ENCODE results near the gene APOBEC3A. TPM values are rescaled to one million over a fixed set of nuclear protein-coding genes. Genes with fewer than 3 reads are reported as not detected.

Gene APOBEC3A
- polyA plus RNA-seq, 1 donor (not counting 4 experiments of a cell fraction or from before 2014, with no cell fraction given), result 0.50 TPM

- no peak overlapping the region for H3K9ac ChIP-seq (ENCODE audit: control insufficient read depth, extremely low read depth, insufficient read depth, low read length)
- TF ChIP-seq EZH2 (IDR thresholded peaks at IDR 0.05; ENCODE audit: low read length) (no peak), CTCF (optimal IDR thresholded peaks at IDR 0.05 in 1 of 3, IDR thresholded peaks at IDR 0.05 in 1 of 3, conservative IDR thresholded peaks at IDR 0.05 in 1 of 3; ENCODE audit: extremely low read depth in 1 of 3, insufficient read depth in 2 of 3, low read length in 3 of 3) (peak; percentile 8 to 34 (median 30))
- H3K4me2 ChIP-seq (ENCODE audit: control insufficient read depth, extremely low read depth, insufficient read depth, low read depth, low read length), result peak overlapping the region; percentile 85
Observed at GRCh38 chr22:38923463-38924346, 33.7 kb upstream of the APOBEC3A start.

GRCh38 chr22:38924347-38924952, 33.0 kb upstream of the APOBEC3A start:
- no peak for TF ChIP-seq EZH2 (IDR thresholded peaks at IDR 0.05; ENCODE audit: low read length)
- TF ChIP-seq CTCF (optimal IDR thresholded peaks at IDR 0.05 in 1 of 3, IDR thresholded peaks at IDR 0.05 in 1 of 3, conservative IDR thresholded peaks at IDR 0.05 in 1 of 3; ENCODE audit: extremely low read depth in 1 of 3, insufficient read depth in 2 of 3, low read length in 3 of 3), result no peak
- dilution Hi-C loops (cut with MboI; ENCODE audit: extremely low pct_ligation_motif_present, low sequenced_read_pairs), result no loop called here
- Histone ChIP-seq H3K36me3 (ENCODE audit: control insufficient read depth in 2 of 2, extremely low read depth in 1 of 2, insufficient read depth in 2 of 2, low read length in 2 of 2) (no peaks in the 10 kb centered on the region), H3K27ac (ENCODE audit: control insufficient read depth, insufficient read depth, low read length) (no peak overlapping the region), H3K79me2 (ENCODE audit: control insufficient read depth, insufficient read depth, low read length) (no peaks in the 10 kb centered on the region), H3K4me2 (ENCODE audit: control insufficient read depth, extremely low read depth, insufficient read depth, low read depth, low read length) (peak overlapping the region; percentile 85), H2AFZ (ENCODE audit: control insufficient read depth, low read length) (no peak overlapping the region), H4K20me1 (ENCODE audit: control insufficient read depth, extremely low read depth, insufficient read depth, low read length) (no peaks in the 10 kb centered on the region), H3K4me1 (ENCODE audit: control insufficient read depth, extremely low read depth, insufficient read depth, low read length) (peaks cover 24% of the 10 kb centered on the region), H3K9me3 (ENCODE audit: control insufficient read depth, low read depth, low read length) (no peaks in the 10 kb centered on the region), H3K9me1 (ENCODE audit: control insufficient read depth, extremely low read depth, insufficient read depth, low read length) (no peaks in the 10 kb centered on the region), H3K27me3 (ENCODE audit: control insufficient read depth, extremely low read depth, insufficient read depth, low read length) (peaks cover 30% of the 10 kb centered on the region), H3K9ac (ENCODE audit: control insufficient read depth, extremely low read depth, insufficient read depth, low read length) (no peak overlapping the region), H3K4me3 (ENCODE audit: control insufficient read depth in 2 of 3, extremely low read depth in 1 of 3, insufficient read depth in 2 of 3, low read depth in 1 of 3, low read length in 3 of 3) (peak overlapping the region in 2 of 3 experiments; percentile 30 to 47)
- DNase-seq (ENCODE audit: low read depth, low spot score) (no peak), FAIRE-seq (peak; percentile 87)

More at GRCh38 chr22:38923463-38924346, 33.7 kb upstream of the APOBEC3A start:
- peak; percentile 66 for DNase-seq (ENCODE audit: low read depth, low spot score)
- no peaks in the 10 kb centered on the region for H3K9me1 ChIP-seq (ENCODE audit: control insufficient read depth, extremely low read depth, insufficient read depth, low read length)
- FAIRE-seq, result peak; percentile 73
- H3K4me1 ChIP-seq (ENCODE audit: control insufficient read depth, extremely low read depth, insufficient read depth, low read length), result peaks cover 24% of the 10 kb centered on the region
- H3K27me3 ChIP-seq (ENCODE audit: control insufficient read depth, extremely low read depth, insufficient read depth, low read length), result peaks cover 30% of the 10 kb centered on the region
- H3K79me2 ChIP-seq (ENCODE audit: control insufficient read depth, insufficient read depth, low read length), result no peaks in the 10 kb centered on the region
- H4K20me1 ChIP-seq (ENCODE audit: control insufficient read depth, extremely low read depth, insufficient read depth, low read length), result no peaks in the 10 kb centered on the region
- dilution Hi-C loops (cut with MboI; ENCODE audit: extremely low pct_ligation_motif_present, low sequenced_read_pairs), result no loop called here
- H3K4me3 ChIP-seq (ENCODE audit: control insufficient read depth in 2 of 3, extremely low read depth in 1 of 3, insufficient read depth in 2 of 3, low read depth in 1 of 3, low read length in 3 of 3), result peak overlapping the region; percentile 6 to 47 (median 30)
- H2AFZ ChIP-seq (ENCODE audit: control insufficient read depth, low read length), result peak overlapping the region; percentile 82
- no peaks in the 10 kb centered on the region for H3K9me3 ChIP-seq (ENCODE audit: control insufficient read depth, low read depth, low read length)
- no peaks in the 10 kb centered on the region for H3K36me3 ChIP-seq (ENCODE audit: control insufficient read depth in 2 of 2, extremely low read depth in 1 of 2, insufficient read depth in 2 of 2, low read length in 2 of 2)
- H3K27ac ChIP-seq (ENCODE audit: control insufficient read depth, insufficient read depth, low read length), result no peak overlapping the region

Measured in keratinocyte (primary cell).